Activated CD8-positive, alpha-beta T cell treated with anti-CD3 and anti-CD28 coated beads for 36 hours (primary cell): ENCODE measurements around the gene ZNF670. TPM values are rescaled to one million over a fixed set of nuclear protein-coding genes. Genes with fewer than 3 reads are reported as not detected.
"Not testable (repeated sequence)": the region's sequence is repeated elsewhere in the genome, so short reads cannot be mapped to it uniquely, and the experiment has no call there.

Source experiments
- ATAC-seq: fragments of 200-7000 bp; cut with Tn5 transposase; one replicate; pipeline ENCODE4 v1.10.0; 2021; ENCODE audit warnings: mild to moderate bottlenecking, moderate library complexity
- CTCF ChIA-PET: fragments of 350-600 bp; sonication (Branson Sonifier 250); formaldehyde crosslinking; loops from one replicate; lab custom pipeline; 2021; ENCODE audit warnings: antibody characterized with exemption; lab: Charles Lee
- POLR2A ChIA-PET: fragments of 350-600 bp; sonication (Branson Sonifier 250); formaldehyde crosslinking; loops from one replicate; lab custom pipeline; 2021; ENCODE audit warnings: antibody characterized with exemption; lab: Charles Lee
- DNase-seq: peaks from one replicate; pipeline ENCODE4 v3.0.0-alpha.2; 2020
- H3K27ac Mint-ChIP-seq: one replicate; pipeline ENCODE4 v1.8.0; 2021; ENCODE audit warnings: mild to moderate bottlenecking, mixed read lengths
- H3K27me3 Mint-ChIP-seq: one replicate; pipeline ENCODE4 v1.8.0; 2021; ENCODE audit warnings: mixed read lengths
- H3K36me3 Mint-ChIP-seq: one replicate; pipeline ENCODE4 v1.8.0; 2021; ENCODE audit warnings: low read depth, mixed read lengths
- H3K4me1 Mint-ChIP-seq: one replicate; pipeline ENCODE4 v1.8.0; 2021; ENCODE audit warnings: low read depth, mixed read lengths
- H3K4me3 Mint-ChIP-seq: one replicate; pipeline ENCODE4 v1.8.0; 2021; ENCODE audit warnings: mild to moderate bottlenecking, moderate library complexity, mixed read lengths
- H3K9me3 Mint-ChIP-seq: one replicate; pipeline ENCODE4 v1.8.0; 2021; ENCODE audit warnings: mixed read lengths
- CTCF ChIP-seq: fragments of 200-600 bp; IDR thresholded peaks from one replicate; pipeline ENCODE4 v1.8.0; 2022; ENCODE audit warnings: antibody characterized with exemption, mild to moderate bottlenecking
- intact Hi-C: fragments of 100-400 bp; cut with micrococcal nuclease; formaldehyde crosslinking; loops from one replicate; pipeline ENCODE4 v1.10.0; 2022
- total RNA-seq, 2 experiments: library from RNA; stranded (reverse); gene quantifications; one replicate each; pipeline ENCODE4 v1.2.3, GENCODE V29; 2021

ZNF670 gene
- 1 to 10 TPM; 3.3 to 4.0 TPM for total RNA-seq

- Mint-ChIP-seq H3K4me3 (peak within 1 kb of the TSS; percentile 84), H3K36me3 (peaks cover 31% of the 10 kb centered on the region), H3K4me1 (peaks cover 29% of the 10 kb centered on the region), H3K27ac (peak within 1 kb of the TSS; percentile 90), H3K9me3 (peaks cover 17% of the 10 kb centered on the region), H3K27me3 (peaks cover 5% of the 10 kb centered on the region)
- peak; percentile 96 for DNase-seq
- TF ChIP-seq CTCF = no peak
- CTCF ChIA-PET = interaction anchor here (0.7 to 1.5 kb wide), 2 partner anchors 16 to 294 kb away, joined by 3 read pairs; no protein-coding TSS in a partner anchor
- ATAC-seq = peak; percentile 100
- POLR2A ChIA-PET = interaction anchor here (0.6 to 1.2 kb wide), 7 partner anchors 23 to 214 kb away, joined by 3 to 4 read pairs (median 3); partner anchors contain the start of gene ZNF669
- intact Hi-C loops = no loop called here
Observed at GRCh38 chr1:247078258-247079140, at the start of gene ZNF670. ZNF670 (minus strand) TSS chr1:247078811; CDS start chr1:247078596, 215 bp downstream.

DNA sequence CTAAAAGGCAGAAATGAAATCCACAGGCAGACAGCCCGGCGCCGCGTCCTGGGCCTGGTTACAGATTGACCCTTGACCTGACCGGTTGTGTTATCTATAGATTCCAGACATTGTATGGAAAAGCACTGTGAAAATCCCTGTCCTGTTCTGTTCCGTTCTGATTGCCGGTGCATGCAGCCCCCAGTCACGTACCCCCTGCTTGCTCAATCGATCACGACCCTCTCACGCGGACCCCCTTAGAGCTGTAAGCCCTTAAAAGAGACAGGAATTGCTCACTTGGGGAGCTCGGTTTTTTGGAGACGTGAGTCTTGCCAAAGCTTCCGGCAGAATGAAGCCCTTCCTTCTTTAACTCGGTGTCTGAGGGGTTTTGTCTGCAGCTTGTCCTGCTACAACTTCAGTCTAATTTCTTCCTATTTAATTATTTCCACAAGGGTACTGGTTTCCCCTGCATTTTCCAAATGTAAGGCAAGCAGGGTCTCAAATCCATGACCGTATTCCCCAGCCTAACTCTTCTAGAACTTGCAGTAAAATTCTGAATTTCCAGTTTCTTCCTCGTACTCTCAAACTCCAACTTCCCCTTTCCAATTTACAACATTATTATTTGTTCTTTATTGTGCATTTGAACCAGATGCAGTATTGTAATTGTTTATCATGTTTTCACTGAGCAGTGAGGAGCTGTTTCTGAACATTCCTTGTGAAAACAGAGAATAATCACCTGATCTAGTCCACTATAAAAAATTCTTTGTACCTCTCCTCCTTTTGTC, 49.1 kb upstream of the ZNF670 start:
- POLR2A ChIA-PET, DNase-seq, H3K27me3 Mint-ChIP-seq, ATAC-seq, CTCF ChIA-PET, H3K4me1 Mint-ChIP-seq: not testable (repeated sequence)
- Mint-ChIP-seq H3K4me3 (peak overlapping the region; percentile 96), H3K9me3 (peaks cover 13% of the 10 kb centered on the region), H3K27ac (peak overlapping the region; percentile 78), H3K36me3 (peaks cover 36% of the 10 kb centered on the region)
- intact Hi-C loops = loop anchor here (5.0 kb wide), 1 partner anchor 40 kb away; no protein-coding TSS in a partner anchor

DNA sequence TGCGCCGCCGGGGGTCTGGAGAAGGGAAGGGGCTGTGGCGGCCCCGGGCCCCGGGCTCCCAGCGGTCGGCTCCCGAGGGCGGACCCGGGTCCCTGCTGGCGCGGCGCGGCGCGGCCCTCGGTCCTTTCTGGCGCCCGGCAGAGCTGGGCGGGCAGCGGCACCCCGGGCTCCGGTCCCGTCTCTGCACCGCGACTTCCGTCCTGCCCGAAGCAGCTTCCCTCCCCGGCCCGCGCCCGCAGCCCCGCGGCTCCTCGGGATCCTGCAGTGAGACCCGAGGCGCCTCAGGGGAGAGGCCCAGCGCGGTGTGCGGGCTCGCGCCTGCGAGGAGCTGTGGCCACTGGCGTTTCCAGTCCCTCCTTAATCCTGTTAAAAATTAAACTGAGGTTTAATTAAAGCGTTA, 48.0 kb upstream of the ZNF670 start:
- DNase-seq, H3K4me3 Mint-ChIP-seq, H3K27ac Mint-ChIP-seq, POLR2A ChIA-PET, H3K9me3 Mint-ChIP-seq, H3K27me3 Mint-ChIP-seq, CTCF ChIA-PET, H3K4me1 Mint-ChIP-seq: not testable (repeated sequence)
- peaks cover 25% of the 10 kb centered on the region for H3K36me3 Mint-ChIP-seq
- ATAC-seq = peak; percentile 67
- intact Hi-C loops = loop anchor here (5.0 kb wide), 1 partner anchor 41 kb away; no protein-coding TSS in a partner anchor

DNA sequence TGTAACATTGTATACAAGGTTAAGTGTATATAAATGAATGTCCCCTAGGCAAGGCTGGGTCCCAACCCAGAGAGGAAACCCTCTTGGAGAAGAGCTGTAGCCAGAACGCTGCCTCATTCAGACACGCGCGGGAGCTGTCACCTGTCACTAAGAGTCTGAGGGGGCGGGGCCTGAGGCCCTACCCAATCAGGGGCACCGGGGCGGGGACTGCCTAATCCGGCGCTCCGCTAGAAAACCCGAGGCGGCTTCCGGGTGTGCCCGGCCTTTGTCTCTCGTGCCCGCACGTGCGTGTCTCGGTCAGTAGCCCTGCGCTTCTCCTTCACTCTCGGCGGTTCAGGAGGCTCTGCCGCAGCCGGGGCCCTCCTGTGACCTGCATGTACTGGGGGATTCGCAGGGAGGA, 47.6 kb upstream of the ZNF670 start:
- intact Hi-C loops = loop anchor here (5.0 kb wide), 1 partner anchor 41 kb away; no protein-coding TSS in a partner anchor
- H3K4me3 Mint-ChIP-seq, POLR2A ChIA-PET, H3K9me3 Mint-ChIP-seq, H3K27ac Mint-ChIP-seq, DNase-seq, H3K27me3 Mint-ChIP-seq, CTCF ChIA-PET, H3K4me1 Mint-ChIP-seq: not testable (repeated sequence)
- peaks cover 21% of the 10 kb centered on the region for H3K36me3 Mint-ChIP-seq
- ATAC-seq = peak; percentile 100

DNA sequence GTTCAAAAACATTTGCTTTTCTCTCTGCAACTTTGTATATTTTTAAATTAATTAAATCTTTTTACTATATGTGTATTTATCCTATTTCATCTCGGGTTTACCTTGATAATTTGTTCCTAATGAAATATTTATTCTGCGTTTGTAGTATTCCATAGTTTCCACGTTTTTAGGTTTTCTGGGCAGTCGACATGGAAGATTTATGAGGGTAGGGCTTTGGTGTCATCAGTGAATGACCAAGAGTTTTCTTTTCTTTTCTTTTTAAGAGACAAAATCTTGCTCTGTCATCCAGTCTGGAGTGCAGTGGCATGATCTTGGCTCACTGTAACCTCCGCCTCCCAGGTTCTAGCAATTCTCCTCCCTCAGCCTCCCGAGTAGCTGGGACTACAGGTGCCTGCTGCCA, 42.8 kb upstream of the ZNF670 start:
- no peak for ATAC-seq
- Mint-ChIP-seq H3K4me1 (no peaks in the 10 kb centered on the region), H3K9me3 (no peaks in the 10 kb centered on the region), H3K4me3 (no peak overlapping the region), H3K36me3 (no peaks in the 10 kb centered on the region), H3K27ac (no peak overlapping the region), H3K27me3 (no peaks in the 10 kb centered on the region)
- ChIA-PET CTCF (no interaction called here), POLR2A (no interaction called here)
- DNase-seq = no peak
- no peak for TF ChIP-seq CTCF
- intact Hi-C loops = no loop called here

DNA sequence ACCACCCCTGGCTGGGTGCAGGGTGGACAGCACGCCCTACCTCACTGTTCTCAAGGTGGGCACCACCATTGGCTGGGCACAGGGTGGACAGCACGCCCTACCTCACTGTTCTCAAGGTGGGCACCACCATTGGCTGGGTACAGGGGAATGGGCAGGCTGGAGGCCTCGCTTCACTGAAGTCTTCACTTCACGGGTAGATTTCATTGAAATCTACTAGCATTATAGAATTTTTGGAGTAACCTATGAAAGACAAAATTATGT, 41.7 kb upstream of the ZNF670 start:
- intact Hi-C loops, ATAC-seq, POLR2A ChIA-PET, DNase-seq, H3K27me3 Mint-ChIP-seq, H3K4me1 Mint-ChIP-seq, H3K9me3 Mint-ChIP-seq, H3K27ac Mint-ChIP-seq, CTCF ChIA-PET, H3K4me3 Mint-ChIP-seq, H3K36me3 Mint-ChIP-seq: not testable (repeated sequence)
